ENCODE data around the gene PRCP.

GRCh38 chr11:82857145-82857544 is 43.1 kb downstream of the PRCP start:
- TF ChIP-seq POLR2AphosphoS5 (IDR thresholded peaks at IDR 0.05; ENCODE audit: low read depth, low read length): no peak
- no peak for TF ChIP-seq SIN3A (IDR thresholded peaks at IDR 0.05; ENCODE audit: borderline replicate concordance, insufficient read depth, low read length)
- TF ChIP-seq REST (IDR thresholded peaks at IDR 0.05; ENCODE audit: insufficient read depth in 1 of 2, low read depth in 2 of 2, low read length in 2 of 2): no peak
- TF ChIP-seq TAF1 (IDR thresholded peaks at IDR 0.05; ENCODE audit: borderline replicate concordance, insufficient read depth, low read length): no peak
